Measurements from ENCODE around the gene GNB1L. TPM values are rescaled to one million over a fixed set of nuclear protein-coding genes. Genes with fewer than 3 reads are reported as not detected.
"Not testable (repeated sequence)": the region's sequence is repeated elsewhere in the genome, so short reads cannot be mapped to it uniquely, and the experiment has no call there.

Gene GNB1L
- polyA plus RNA-seq, 1 experiment, result 3.6 TPM

DNA sequence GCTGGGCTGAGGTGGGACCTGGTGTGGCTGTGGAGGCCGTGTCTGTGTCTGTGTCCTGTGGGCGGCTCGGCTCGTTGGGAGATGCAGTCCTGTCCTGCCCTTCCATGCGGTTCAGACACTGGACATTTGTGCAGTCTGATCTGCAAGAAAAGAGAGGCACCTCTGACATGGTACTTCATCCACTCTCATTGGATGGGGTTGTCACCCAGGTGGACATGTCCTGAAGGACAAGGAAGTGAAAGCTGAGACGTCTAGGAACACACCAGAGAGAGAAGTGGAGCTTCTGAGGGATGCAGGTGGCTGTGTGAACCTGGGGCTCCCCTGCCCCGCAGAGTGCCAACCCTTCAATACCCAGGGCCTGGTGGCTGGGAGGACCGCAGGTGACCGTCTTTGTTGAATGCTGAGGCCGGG lies 75.7 kb downstream of the GNB1L start:
- no peak for DNase-seq (ENCODE audit: low read depth)
- ChIA-PET POLR2A (no interaction called here), CTCF (interaction anchor here (0.6 to 1.5 kb wide), 6 partner anchors 10 to 100 kb away, joined by 3 to 5 read pairs (median 3); no protein-coding TSS in a partner anchor)
- H3K27me3 ChIP-seq (ENCODE audit: control insufficient read depth, insufficient read depth, low read length), result no peaks in the 10 kb centered on the region; the same call in 1 of the 2 replicates
- TF ChIP-seq, protein P1, sequence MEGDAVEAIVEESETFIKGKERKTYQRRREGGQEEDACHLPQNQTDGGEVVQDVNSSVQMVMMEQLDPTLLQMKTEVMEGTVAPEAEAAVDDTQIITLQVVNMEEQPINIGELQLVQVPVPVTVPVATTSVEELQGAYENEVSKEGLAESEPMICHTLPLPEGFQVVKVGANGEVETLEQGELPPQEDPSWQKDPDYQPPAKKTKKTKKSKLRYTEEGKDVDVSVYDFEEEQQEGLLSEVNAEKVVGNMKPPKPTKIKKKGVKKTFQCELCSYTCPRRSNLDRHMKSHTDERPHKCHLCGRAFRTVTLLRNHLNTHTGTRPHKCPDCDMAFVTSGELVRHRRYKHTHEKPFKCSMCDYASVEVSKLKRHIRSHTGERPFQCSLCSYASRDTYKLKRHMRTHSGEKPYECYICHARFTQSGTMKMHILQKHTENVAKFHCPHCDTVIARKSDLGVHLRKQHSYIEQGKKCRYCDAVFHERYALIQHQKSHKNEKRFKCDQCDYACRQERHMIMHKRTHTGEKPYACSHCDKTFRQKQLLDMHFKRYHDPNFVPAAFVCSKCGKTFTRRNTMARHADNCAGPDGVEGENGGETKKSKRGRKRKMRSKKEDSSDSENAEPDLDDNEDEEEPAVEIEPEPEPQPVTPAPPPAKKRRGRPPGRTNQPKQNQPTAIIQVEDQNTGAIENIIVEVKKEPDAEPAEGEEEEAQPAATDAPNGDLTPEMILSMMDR (IDR thresholded peaks at IDR 0.05; ENCODE audit: insufficient read depth, low read depth, low read length), result no peak
- no peak overlapping the region for H3K4me3 ChIP-seq (ENCODE audit: low read depth, low read length)
- H3K36me3 ChIP-seq (ENCODE audit: control insufficient read depth, insufficient read depth, low read length), result no peaks in the 10 kb centered on the region

DNA sequence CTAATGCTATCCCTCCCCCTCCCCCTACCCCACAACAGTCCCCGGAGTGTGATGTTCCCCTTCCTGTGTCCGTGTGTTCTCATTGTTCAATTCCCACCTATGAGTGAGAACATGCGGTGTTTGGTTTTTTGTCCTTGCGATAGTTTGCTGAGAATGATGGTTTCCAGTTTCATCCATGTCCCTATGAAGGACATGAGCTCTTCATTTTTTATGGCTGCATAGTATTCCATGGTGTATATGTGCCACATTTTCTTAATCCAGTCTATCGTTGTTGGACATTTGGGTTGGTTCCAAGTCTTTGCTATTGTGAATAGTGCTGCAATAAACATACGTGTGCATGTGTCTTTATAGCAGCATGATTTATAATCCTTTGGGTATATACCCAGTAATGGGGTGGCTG lies 77.5 kb downstream of the GNB1L start:
- H3K4me3 ChIP-seq (ENCODE audit: low read depth, low read length); H3K36me3 ChIP-seq (ENCODE audit: control insufficient read depth, insufficient read depth, low read length); DNase-seq (ENCODE audit: low read depth); H3K27me3 ChIP-seq (ENCODE audit: control insufficient read depth, insufficient read depth, low read length); POLR2A ChIA-PET: not testable (repeated sequence)
- CTCF ChIA-PET, result interaction anchor here (1.4 kb wide), 1 partner anchor 47 kb away, joined by 4 read pairs; no protein-coding TSS in a partner anchor

DNA sequence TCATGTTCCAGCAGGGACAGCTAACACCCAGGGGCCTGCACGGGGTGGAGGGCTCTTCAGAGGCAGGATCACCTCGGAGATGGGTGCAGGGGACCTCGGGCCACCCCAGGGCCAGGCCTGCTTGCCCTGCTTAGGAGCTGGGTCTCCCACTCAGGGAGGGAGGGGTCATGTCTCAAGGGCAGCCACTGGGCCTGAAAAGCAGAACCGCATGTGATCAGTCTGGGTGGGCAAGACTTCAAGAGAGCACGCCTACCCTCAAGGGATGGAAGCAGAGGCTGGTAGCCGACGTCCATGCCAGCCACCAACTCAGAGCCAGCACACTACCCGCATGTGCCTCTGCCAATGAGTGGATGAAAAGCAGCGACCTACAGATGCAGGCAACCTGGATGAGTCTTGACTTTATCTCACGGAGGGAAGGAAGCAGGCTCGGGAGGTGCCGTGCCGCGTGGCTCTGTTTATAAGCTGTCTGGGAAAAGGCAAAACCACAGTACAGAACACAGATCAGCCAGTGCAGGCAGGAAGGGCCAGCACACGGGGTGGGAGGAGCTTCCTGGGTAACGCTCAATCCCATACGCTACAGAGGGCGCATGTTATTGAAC lies 78.1 kb downstream of the GNB1L start:
- no peaks in the 10 kb centered on the region for H3K36me3 ChIP-seq (ENCODE audit: control insufficient read depth, insufficient read depth, low read length)
- CTCF ChIA-PET, result interaction anchor here (1.4 kb wide), 1 partner anchor 46 kb away, joined by 4 read pairs; no protein-coding TSS in a partner anchor
- peaks cover 8% of the 10 kb centered on the region for H3K27me3 ChIP-seq (ENCODE audit: control insufficient read depth, insufficient read depth, low read length)
- TF ChIP-seq, protein P1 (IDR thresholded peaks at IDR 0.05; ENCODE audit: insufficient read depth, low read depth, low read length), result no peak
- H3K4me3 ChIP-seq (ENCODE audit: low read depth, low read length), result no peak overlapping the region
- no peak for DNase-seq (ENCODE audit: low read depth)
- POLR2A ChIA-PET, result no interaction called here

DNA sequence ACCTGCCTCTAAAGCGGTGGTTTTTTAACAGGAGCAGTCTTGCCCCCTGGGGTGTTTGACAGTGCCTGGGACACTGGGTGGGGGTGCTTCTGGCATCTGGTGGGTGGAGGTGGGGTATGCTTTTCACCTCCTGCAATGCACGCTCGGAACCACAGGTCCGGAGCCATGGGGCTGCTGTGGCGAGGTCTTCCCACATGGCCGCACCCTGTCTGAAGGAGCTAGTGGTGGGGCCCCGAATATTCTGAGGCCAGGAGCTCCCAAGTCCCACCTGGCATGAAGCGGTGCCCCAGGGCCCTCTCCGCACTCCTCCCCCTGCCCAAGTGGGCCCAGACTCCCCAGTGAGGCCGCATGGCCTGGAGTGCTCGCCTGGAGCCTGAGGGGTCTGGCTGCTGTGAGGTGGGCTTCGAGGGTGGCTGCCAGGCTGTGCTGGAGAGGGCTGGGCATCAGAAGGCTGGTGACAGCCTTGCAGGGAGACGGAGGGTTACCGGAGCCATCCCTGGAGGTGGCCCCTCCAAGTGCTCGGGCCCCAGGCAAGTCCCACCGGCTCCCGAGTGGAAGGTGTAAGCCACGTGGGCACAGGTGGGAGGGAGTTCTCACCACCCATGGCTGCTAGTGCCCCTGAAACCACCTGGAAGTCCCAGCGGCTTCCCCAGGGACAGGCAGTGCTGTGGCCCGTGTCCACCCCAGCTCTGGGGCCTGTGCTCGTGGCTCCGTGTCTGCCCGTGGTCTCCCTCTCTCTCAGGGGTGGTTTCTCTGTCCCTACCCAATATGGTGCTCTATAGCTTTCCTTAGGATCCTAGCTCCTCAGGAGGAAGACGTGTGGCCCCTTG lies 79.0 kb downstream of the GNB1L start:
- ChIA-PET POLR2A (no interaction called here), CTCF (interaction anchor here (1.4 kb wide), 1 partner anchor 45 kb away, joined by 4 read pairs; no protein-coding TSS in a partner anchor)
- no peak for DNase-seq (ENCODE audit: low read depth)
- H3K36me3 ChIP-seq (ENCODE audit: control insufficient read depth, insufficient read depth, low read length), result no peaks in the 10 kb centered on the region
- peaks cover 11% of the 10 kb centered on the region for H3K27me3 ChIP-seq (ENCODE audit: control insufficient read depth, insufficient read depth, low read length)
- TF ChIP-seq, protein P1 (IDR thresholded peaks at IDR 0.05; ENCODE audit: insufficient read depth, low read depth, low read length), result no peak
- no peak overlapping the region for H3K4me3 ChIP-seq (ENCODE audit: low read depth, low read length)

DNA sequence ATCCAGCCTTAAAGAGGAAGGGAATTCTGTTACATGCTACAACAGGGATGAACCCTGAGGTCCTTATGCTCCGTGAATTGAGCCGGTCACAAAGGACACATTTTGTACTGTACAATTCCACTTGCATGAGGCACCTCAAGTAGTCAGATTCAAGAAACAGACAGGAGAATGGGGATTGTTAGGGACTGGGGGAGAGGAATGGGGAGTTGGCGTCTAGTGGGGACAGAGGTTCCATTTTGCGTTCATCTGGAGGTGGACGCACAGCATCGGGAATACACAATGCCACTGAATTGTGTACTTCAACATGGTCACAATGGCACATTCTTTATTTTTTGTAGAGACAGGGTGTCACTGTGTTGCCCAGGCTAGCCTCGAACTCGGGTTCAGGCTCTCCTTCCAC lies 80.0 kb downstream of the GNB1L start:
- TF ChIP-seq, protein P1 (IDR thresholded peaks at IDR 0.05; ENCODE audit: insufficient read depth, low read depth, low read length), result no peak
- no peak overlapping the region for H3K4me3 ChIP-seq (ENCODE audit: low read depth, low read length)
- DNase-seq (ENCODE audit: low read depth), result no peak
- peaks cover 14% of the 10 kb centered on the region for H3K27me3 ChIP-seq (ENCODE audit: control insufficient read depth, insufficient read depth, low read length)
- CTCF ChIA-PET, result no interaction called here
- POLR2A ChIA-PET, result no interaction called here
- no peaks in the 10 kb centered on the region for H3K36me3 ChIP-seq (ENCODE audit: control insufficient read depth, insufficient read depth, low read length)

Data from BJ (cell line).